Measurements from ENCODE around the gene MIEF1.

MIEF1 gene

GRCh38 chr22:39563571-39564428, 61.7 kb downstream of the MIEF1 start:
- no peak for DNase-seq

GRCh38 chr22:39565414-39565944, 63.4 kb downstream of the MIEF1 start:
- DNase-seq = no peak

- peak; percentile 27 for DNase-seq
Observed at GRCh38 chr22:39567135-39567946, 65.3 kb downstream of the MIEF1 start.
